Subcutaneous abdominal adipose tissue (tissue), 5 donors: ENCODE results near the gene NDUFV2.
"Not testable (repeated sequence)": the region's sequence is repeated elsewhere in the genome, so short reads cannot be mapped to it uniquely, and the experiment has no call there.

Experiments
- H3K27ac ChIP-seq: one replicate; pipeline ENCODE4 v1.7.0; 2013; ENCODE audit warnings: low read depth, mild to moderate bottlenecking, inconsistent platforms, low read length, moderate library complexity
- H3K27me3 ChIP-seq, 5 donors: one replicate each; pipeline ENCODE4 v1.7.0; 2013; ENCODE audit warnings: low read length in 5 of 5, inconsistent platforms in 1 of 5; ENCODE audit not compliant: control insufficient read depth in 5 of 5, insufficient read depth in 4 of 5
- H3K36me3 ChIP-seq, 5 donors: one replicate each; pipeline ENCODE4 v1.7.0; 2013; ENCODE audit warnings: low read length in 5 of 5; ENCODE audit not compliant: control insufficient read depth in 5 of 5, insufficient read depth in 5 of 5
- H3K4me1 ChIP-seq, 5 donors: one replicate each; pipeline ENCODE4 v1.7.0; 2013; ENCODE audit warnings: low read length in 5 of 5, mild to moderate bottlenecking in 3 of 5, moderate library complexity in 1 of 5; ENCODE audit not compliant: control insufficient read depth in 5 of 5, insufficient read depth in 5 of 5
- H3K4me3 ChIP-seq, 5 donors: one replicate each; pipeline ENCODE4 v1.7.0; 2013; ENCODE audit warnings: low read length in 5 of 5, low read depth in 1 of 5
- H3K9ac ChIP-seq, 5 donors: one replicate each; pipeline ENCODE4 v1.7.0; 2013; ENCODE audit warnings: low read length in 5 of 5, mild to moderate bottlenecking in 4 of 5, moderate library complexity in 3 of 5
- H3K9me3 ChIP-seq, 5 donors: one replicate each; pipeline ENCODE4 v1.7.0; 2013; ENCODE audit warnings: low read length in 5 of 5; ENCODE audit not compliant: control insufficient read depth in 5 of 5
- donor health status: healthy.
- donor health status: healthy.
- donor health status: healthy.
- donor health status: healthy.
- donor health status: healthy.

NDUFV2 gene

DNA sequence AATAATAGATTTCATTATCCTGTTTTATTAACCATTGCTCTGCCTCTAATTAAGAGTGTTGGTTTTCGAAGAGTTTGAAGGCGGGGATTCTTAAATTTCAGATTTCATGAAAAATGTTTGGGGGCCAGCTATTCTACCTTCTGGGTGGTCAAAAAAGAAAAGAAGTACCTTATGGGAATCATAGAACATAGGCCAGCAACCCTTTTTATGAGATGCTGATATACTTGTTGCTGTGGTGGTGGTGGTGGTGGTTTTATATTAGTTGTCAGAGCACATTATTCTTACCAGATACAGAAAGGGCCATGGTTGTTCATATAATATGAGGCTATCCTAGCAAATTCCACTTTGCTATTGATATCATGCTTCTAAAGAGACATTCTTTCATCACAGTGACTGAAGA, 38.5 kb downstream of the NDUFV2 start:
- Histone ChIP-seq H3K4me1 (peaks cover 0 to 62% (median 52%) of the 10 kb centered on the region in 5 donors), H3K9ac (peak overlapping the region in 3 of 5 donors; percentile 57 to 77 (median 60)), H3K4me3 (no peak overlapping the region)

DNA sequence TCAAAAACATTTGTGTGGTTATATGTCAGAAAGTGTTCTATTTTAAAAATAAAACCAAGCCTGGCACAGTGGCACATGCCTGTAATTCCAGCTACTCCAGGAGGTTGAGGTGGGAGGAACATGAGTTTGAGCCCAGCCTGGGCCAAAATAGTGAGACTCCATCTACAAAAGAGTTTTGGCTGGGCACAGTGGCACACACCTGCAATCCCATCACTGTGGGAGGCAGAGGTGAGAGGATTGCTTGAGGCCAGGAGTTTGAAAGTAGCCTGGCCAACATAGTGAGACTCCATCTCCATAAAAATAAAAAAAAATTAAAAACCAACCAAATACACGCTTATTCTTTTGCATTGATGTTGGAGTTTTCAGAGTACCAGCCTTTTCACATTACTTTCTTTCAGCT, 43.7 kb downstream of the NDUFV2 start:
- Histone ChIP-seq H3K27me3 (no peaks in the 10 kb centered on the region), H3K9ac (peak overlapping the region in 1 of 5 donors; percentile 58), H3K4me1 (peaks cover 0 to 48% (median 42%) of the 10 kb centered on the region in 5 donors), H3K27ac (peak overlapping the region; percentile 42), H3K36me3 (no peaks in the 10 kb centered on the region), H3K9me3 (no peaks in the 10 kb centered on the region), H3K4me3 (no peak overlapping the region)

More for the DNA sequence above, 38.5 kb downstream of the NDUFV2 start:
- H3K27ac ChIP-seq: peak overlapping the region; percentile 94
- H3K36me3 ChIP-seq: no peaks in the 10 kb centered on the region
- no peaks in the 10 kb centered on the region for H3K27me3 ChIP-seq
- no peaks in the 10 kb centered on the region for H3K9me3 ChIP-seq

DNA sequence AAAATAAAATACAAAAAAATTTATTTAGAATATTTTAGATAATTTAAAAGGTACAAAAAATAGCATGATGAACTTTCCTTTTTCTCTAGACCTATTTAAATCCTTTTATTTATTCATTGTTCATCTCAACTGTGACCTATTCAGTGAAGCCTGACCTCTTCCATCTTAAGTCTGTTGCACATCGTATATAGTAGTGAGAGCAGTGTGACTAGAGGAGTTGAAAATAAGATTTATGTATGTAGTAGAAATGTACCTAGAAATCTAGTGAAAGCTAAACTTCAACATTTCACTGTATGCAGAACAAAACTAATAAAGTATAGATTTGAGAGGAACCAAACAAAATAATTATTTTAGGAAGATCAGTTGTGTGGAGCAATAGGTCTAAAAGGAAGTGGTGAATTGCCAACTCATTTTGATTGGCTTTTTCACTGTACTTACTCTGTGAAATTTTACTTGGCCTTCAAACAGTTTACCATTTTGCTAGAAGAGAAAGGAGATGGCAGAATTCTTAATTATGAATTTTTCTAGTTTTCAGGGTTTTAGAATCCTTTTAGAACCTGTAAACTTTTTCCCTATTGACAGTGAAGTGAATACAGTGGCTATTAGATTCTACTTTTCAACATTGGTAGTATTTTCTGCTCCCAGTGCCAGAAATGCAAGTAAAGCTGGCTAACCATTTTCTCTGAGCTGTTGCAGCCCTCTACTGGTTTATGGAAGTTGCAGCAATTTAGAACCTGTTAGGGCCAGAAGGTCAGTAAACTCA, 45.1 kb downstream of the NDUFV2 start:
- H3K36me3 ChIP-seq: no peaks in the 10 kb centered on the region
- no peak overlapping the region for H3K4me3 ChIP-seq
- no peaks in the 10 kb centered on the region for H3K27me3 ChIP-seq
- H3K9me3 ChIP-seq: no peaks in the 10 kb centered on the region
- H3K9ac ChIP-seq: peak overlapping the region in 2 of 5 donors; percentile 6 to 28
- peak overlapping the region; percentile 84 for H3K27ac ChIP-seq
- H3K4me1 ChIP-seq: peaks cover 0 to 39% (median 33%) of the 10 kb centered on the region in 5 donors

DNA sequence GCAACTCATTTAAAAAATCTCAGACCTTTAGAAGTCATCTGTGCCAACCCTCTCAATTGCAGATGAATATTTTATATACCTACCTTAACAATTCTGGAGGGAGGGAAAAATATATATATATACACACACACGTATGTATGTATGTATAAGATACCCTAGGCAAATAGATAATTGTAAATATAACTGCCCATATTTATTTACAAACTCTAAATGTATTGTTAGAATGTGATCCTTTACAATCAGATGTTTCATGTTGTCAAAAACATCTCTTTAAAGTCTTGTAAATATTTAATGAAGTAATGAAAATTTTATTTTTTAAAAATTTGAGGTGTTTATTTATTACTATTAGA, 45.7 kb downstream of the NDUFV2 start:
- no peaks in the 10 kb centered on the region for H3K9me3 ChIP-seq
- H3K9ac ChIP-seq: peak overlapping the region in 1 of 5 donors; percentile 6
- H3K4me3 ChIP-seq: no peak overlapping the region
- H3K36me3 ChIP-seq: no peaks in the 10 kb centered on the region
- H3K27ac ChIP-seq: peak overlapping the region; percentile 84
- no peaks in the 10 kb centered on the region for H3K27me3 ChIP-seq
- H3K4me1 ChIP-seq: peaks cover 0 to 39% (median 37%) of the 10 kb centered on the region in 5 donors

DNA sequence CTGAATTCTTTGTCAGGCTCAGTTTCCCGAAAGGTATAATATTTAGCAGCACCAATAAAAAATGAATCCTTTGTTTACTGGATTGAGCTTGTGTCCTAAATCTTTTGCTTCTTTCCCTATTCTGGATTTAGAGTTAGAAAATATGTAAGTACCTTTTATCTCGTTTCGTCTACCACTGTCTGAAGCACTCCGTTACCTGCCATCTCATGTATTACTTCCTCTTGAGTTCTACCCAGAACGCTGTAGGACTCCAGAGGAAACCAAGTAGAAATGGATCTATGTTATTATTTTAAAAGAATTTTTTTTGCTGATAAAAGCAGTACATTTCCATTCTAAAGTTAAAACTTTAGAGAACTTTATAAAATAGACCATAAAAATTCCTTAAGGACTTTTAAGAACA, 47.6 kb downstream of the NDUFV2 start:
- H3K4me1 ChIP-seq: peaks cover 0 to 43% (median 36%) of the 10 kb centered on the region in 5 donors
- H3K9me3 ChIP-seq: no peaks in the 10 kb centered on the region
- no peak overlapping the region for H3K9ac ChIP-seq
- H3K27ac ChIP-seq: no peak overlapping the region
- H3K27me3 ChIP-seq: no peaks in the 10 kb centered on the region
- no peak overlapping the region for H3K4me3 ChIP-seq
- no peaks in the 10 kb centered on the region for H3K36me3 ChIP-seq

DNA sequence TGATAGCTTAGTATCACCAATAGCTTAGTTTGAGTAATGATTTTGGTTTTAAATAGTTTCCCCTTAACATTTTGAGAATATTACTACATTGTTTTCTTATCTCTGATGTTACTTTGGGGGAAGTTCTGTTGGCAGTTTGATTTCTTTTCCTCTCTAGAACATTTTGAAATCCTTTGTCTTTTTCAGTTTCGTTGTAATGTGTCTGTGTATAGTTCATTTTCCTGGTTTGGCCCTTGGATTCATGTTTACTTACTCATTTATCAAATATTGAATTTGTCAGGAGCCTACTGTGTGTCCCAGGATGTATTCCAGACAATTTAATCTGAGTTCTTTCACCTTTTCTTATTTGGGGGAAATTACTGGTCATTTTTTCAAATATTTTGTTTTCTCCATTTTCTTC, 50.8 kb downstream of the NDUFV2 start:
- no peaks in the 10 kb centered on the region for H3K36me3 ChIP-seq
- H3K27me3 ChIP-seq: no peaks in the 10 kb centered on the region
- H3K9ac ChIP-seq: peak overlapping the region in 2 of 5 donors; percentile 25 to 27
- no peak overlapping the region for H3K4me3 ChIP-seq
- peaks cover 0 to 20% (median 13%) of the 10 kb centered on the region in 5 donors for H3K4me1 ChIP-seq
- H3K9me3 ChIP-seq: no peaks in the 10 kb centered on the region
- no peak overlapping the region for H3K27ac ChIP-seq

DNA sequence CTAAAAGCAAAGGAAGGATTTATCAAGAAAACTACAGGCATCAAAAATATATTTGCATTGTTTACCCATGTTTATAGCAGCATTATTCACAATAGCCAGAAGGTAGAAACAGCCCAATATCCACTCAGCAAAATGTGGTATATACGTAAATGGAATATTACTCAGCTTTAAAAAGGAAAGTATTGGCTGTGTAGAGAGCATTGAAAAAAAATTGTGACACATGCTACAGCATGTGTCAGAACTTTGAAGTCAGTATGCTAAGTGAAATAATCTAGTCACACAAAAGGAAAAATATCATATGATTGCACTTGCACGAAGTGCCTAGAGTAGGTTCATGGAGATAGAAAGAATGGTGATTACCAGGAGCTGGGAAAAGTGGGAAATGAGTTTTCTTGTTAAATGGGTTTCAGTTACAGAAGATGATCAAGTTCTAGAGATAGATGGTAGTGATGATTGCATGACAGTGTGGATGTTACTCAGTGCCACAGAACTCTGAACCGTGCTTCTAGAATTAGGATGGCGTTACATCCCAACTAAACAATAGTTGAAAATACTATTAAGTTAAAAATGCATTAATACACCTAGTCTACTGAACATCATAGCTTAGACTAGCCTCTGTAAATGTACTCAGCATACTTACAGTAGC, 54.2 kb downstream of the NDUFV2 start:
- Histone ChIP-seq H3K27me3 (no peaks in the 10 kb centered on the region), H3K9me3 (no peaks in the 10 kb centered on the region), H3K9ac (no peak overlapping the region), H3K4me1 (peaks cover 0 to 13% (median 10%) of the 10 kb centered on the region in 5 donors), H3K36me3 (no peaks in the 10 kb centered on the region), H3K27ac (no peak overlapping the region), H3K4me3 (no peak overlapping the region)

DNA sequence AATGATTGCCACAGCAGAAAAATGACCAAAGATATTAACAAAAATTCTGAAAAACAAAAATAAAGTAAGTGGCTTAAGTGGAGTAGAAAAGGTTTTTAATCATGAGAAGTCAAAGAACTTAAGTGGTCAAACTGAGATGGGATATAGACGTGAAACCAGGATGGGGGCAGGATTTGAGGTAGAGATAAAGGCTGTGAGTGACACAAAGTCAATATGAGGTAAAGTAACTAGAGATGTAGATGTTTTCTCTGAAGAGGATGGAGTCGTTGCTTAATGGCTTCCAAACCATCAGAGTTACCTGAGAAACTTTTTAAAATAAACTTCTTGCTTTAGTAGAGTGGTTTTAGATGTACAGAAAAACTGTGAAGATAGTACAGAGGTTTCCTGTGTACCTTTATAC, 55.3 kb downstream of the NDUFV2 start:
- no peak overlapping the region for H3K4me3 ChIP-seq
- no peaks in the 10 kb centered on the region for H3K9me3 ChIP-seq
- peaks cover 0 to 13% (median 9%) of the 10 kb centered on the region in 5 donors for H3K4me1 ChIP-seq
- no peaks in the 10 kb centered on the region for H3K36me3 ChIP-seq
- H3K27ac ChIP-seq: no peak overlapping the region
- no peaks in the 10 kb centered on the region for H3K27me3 ChIP-seq
- H3K9ac ChIP-seq: no peak overlapping the region

DNA sequence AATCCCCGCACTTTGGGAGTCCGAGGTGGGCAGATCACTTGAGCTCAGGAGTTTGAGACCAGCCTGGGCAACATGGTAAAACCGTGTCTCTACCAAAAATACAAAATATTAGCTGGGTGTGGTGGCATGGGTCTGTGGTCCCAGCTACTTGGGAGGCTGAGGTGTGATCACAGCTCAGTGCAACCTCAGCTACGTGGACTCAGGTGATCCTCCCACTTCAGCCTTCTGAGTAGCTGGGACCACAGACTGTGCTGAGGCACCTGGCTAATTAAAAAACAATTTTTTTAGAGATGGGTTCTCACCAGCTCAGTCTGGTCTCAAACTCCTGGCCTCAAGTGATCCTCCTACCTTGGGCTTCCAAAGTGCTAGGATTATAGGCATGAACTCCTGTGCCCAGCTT, 57.5 kb downstream of the NDUFV2 start:
- Histone ChIP-seq H3K9me3 (no peaks in the 10 kb centered on the region), H3K4me1 (peaks cover 0 to 7% (median 0%) of the 10 kb centered on the region in 5 donors), H3K27ac (no peak overlapping the region), H3K27me3 (no peaks in the 10 kb centered on the region), H3K4me3 (no peak overlapping the region), H3K9ac (no peak overlapping the region), H3K36me3 (no peaks in the 10 kb centered on the region)

DNA sequence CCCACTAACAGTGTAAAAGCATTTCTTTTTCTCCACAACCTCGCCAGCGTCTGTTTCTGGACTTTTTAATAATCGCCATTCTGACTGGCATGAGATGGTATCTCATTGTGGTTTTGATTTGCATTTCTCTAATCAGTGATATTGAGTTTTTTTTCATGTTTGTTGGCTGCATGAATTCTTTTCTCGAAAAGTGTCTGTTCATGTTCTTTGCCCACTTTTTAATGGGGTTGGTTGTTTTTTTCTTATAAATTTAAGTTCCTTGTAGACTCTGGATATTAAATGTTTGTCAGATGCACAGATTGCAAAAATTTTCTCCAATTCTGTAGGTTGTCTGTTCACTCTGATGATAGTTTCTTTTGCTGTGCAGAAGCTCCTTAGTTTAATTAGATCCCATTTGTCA, 60.2 kb downstream of the NDUFV2 start:
- H3K36me3 ChIP-seq, H3K4me1 ChIP-seq, H3K9ac ChIP-seq, H3K27ac ChIP-seq, H3K27me3 ChIP-seq, H3K4me3 ChIP-seq, H3K9me3 ChIP-seq: not testable (repeated sequence)
